ENCODE measurements around the gene FAM222B.
A peak's percentile ranks its signal among the peaks of the same experiment; 100 is the strongest.
"Not testable (repeated sequence)": the region's sequence is repeated elsewhere in the genome, so short reads cannot be mapped to it uniquely, and the experiment has no call there.

The FAM222B gene

DNA sequence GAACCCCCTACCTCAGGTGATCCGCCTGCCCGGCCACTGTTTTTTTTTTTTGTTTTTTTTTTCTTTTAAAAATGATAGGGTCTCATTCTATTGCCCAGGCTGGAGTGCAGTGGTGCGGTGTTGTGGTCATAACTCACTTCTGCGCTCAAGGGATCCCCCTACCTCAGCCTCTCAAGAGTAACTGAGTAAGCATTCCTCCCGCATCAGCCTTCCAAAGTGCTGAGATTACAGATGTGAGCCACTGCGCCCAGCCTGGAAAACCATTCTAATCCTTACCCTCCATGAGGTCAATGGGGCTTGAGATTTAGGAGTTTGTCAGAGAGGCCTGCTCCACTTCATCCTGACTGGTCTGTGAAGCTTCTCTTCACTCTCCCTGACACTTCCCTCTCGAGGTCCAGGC lies 24.7 kb upstream of the FAM222B start:
- DNase-seq, result no peak

DNA sequence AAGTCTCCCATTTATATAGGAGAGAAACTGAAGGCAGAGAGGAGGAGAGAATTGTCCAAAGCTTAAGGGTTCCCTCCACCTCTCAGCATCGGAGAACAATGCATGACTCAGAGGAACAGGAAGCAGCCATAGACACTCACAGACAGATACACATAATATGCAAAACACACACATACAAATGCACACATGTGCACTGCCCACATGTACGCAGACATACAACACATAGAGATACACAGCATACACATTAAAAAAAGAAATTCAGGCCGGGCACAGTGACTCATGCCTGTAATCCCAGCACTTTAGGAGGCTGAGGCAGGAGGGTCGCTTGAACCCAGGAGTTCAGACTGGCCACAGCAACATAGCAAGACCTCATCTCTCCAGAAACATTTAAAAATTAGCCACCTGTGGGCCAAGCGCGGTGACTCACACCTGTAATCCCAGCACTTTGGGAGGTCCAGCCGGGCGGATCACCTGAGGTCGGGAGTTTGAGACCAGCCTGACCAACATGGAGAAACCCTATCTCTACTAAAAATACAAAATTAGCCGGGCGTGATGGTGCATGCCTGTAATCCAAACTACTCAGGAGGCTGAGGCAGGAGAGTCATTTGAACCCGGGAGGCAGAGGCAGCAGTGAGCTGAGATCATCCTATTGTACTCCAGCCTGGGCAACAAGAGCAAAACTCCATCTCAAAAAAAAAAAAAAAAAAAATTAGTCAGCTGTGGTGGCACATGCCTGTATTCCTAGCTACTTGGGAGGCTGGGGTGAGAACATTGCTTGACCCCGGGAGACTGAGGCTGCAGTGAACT lies 23.6 kb upstream of the FAM222B start:
- no peak for DNase-seq

DNA sequence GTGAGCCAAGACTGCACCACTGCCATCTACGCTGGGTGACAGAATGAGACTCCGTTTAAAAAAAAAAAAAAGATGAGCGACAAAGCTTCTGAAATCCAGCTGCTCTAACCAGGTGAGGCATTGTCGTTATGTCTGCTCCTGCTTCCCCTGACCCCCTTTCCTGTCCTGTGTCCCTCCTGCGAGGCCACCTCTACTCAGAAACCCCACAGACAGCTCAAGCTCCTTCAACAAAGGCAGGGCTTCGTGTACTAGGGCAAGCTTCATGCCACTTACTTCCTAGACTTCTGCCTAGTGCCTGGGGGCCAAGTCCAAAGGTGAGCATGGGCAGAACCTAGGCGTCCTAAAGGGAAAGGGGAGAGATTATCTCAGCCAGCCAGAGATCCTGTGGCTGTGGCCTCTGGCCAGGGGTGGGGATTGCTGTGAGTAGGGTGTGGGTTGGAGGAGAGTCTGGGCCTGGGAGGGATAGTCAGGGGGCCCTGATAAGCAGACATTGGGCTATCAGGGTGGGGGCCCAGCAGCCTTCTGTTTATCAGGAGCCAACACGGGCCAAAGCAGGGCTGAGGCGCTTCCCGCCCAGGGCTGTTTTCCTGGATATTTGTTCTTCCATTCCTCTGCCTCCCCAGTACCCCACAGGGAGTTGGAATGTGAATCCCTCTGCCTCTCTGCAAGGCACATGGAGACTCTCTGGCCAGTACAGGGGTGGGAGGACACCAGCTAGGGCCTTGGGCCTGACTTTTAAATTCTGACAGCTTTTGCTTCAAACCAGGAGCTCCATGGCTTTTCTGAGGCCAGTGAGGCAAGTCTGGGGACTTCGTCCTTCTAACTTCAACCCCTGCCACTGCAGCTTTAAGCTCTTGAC lies 22.6 kb upstream of the FAM222B start:
- DNase-seq, result no peak

DNA sequence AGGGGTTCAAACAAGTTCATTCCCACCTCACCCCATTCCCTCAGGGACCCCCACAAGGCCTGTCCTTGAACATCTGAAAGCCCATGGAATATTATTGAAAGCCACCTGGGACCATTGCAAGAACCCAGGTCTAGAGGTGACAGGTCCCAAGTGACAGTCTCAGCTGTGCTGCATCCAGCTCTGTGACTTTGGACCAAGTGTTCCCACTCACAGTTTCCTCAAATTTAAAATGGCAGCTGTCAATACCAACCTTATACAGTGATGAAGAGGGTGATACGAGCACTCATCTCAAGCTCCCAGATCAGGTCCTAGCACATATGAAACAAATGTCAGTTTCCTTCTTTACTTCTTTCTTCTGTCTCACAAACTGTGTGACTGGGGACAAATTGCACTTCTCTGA lies 21.4 kb upstream of the FAM222B start:
- DNase-seq, result no peak

DNA sequence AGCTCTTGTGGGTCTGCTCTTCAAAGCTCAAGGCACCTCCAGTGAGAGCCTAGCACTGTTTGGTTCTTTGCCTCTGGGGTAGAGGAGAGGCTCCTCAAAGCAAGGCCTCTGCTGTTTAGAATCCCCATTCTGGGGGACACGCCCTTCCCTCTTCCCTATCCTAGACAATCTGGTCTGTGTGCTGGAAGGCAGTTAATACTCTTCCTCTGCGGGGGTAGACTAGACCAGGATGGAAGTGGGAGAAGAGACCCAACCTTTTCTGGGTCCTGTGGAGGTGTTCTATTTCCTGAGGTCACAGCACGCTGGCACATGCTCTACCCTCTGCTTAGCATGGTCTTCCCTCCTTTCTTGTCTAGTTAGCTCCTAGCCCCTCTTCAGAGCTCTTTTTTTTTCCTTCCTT lies 20.0 kb upstream of the FAM222B start:
- DNase-seq, result no peak

DNA sequence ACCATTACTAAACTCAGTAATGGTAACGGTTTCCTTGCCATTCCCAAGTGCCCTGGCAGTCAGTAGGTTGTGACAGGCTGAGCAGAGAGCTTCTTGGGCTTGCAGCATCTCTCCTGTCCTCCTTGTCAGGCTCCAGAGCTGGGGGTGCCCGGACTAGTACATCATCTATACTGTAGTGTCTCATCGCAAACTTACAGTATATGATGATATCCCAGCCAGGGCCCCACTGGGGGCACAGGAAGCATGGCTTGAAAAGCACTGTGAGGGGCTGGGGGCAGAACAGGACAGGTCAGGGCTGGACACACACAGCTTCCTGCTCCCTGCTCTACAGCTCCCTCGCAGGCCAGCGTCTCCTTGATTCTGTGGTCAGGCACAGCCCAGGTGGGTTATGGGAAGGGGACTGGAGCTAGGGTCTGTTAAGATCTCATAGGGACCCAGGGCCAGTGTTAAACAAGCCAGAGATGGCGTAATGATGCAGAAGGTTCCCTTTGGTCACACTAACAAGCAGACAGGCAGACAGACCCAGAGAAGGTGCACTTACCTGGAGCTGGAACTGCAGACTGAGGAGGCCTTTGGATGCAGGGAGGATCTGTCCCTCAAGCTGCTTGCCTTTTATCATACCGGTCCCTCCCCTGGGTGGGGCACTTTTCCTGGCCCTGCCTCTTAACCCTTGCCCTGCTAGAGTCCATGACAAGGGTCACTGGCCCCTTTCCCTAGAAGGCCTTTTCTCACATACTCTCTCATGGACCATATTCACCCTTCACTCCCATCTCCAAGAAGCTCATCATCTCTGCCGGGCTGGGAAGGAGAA lies 19.0 kb upstream of the FAM222B start:
- no peak for DNase-seq

DNA sequence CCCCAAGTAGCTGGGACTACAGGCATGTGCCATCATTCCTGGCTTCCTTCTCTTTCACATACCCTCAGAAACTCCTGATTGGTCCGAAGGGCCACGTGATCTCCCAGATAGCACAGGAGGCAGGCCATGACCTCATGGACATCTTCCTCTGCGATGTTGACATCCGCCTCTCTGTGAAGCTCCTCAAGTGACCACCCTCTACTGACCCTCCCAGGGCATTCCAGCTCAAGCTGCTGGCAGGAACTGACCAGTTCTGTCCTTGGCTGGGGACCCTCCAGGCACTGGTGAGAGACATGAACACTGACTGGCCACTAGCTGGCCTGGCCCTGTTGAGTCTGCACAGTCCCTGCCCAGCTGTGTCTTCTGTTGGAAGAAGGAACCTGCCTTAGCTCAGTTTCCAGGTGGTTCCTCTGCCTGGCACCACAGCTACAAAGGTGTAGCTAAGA lies 17.8 kb upstream of the FAM222B start:
- DNase-seq, result no peak

DNA sequence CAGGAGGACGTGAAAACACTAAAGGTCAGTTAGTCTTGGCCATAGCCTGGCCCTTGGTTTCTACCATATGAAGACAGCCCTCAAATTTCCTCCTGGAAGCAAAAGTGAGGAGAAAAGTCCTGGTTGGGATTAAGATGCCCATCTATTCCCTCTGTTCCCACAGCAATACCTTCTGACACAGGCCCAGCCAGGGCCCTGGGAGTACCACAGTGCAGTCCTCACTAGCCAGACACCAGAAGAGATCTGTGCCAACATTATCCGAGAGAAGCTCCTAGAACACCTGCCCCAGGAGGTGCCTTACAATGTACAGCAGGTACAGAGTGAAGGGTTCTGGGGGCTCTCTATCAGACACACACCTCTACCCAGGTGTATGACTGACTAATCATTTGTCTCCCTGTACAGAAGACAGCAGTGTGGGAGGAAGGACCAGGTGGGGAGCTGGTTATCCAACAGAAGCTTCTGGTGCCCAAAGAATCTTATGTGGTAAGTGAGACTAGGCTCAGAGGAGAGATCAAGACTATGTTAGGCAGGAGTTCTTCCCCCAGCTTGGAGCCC lies 16.3 kb upstream of the FAM222B start:
- no peak for DNase-seq

DNA sequence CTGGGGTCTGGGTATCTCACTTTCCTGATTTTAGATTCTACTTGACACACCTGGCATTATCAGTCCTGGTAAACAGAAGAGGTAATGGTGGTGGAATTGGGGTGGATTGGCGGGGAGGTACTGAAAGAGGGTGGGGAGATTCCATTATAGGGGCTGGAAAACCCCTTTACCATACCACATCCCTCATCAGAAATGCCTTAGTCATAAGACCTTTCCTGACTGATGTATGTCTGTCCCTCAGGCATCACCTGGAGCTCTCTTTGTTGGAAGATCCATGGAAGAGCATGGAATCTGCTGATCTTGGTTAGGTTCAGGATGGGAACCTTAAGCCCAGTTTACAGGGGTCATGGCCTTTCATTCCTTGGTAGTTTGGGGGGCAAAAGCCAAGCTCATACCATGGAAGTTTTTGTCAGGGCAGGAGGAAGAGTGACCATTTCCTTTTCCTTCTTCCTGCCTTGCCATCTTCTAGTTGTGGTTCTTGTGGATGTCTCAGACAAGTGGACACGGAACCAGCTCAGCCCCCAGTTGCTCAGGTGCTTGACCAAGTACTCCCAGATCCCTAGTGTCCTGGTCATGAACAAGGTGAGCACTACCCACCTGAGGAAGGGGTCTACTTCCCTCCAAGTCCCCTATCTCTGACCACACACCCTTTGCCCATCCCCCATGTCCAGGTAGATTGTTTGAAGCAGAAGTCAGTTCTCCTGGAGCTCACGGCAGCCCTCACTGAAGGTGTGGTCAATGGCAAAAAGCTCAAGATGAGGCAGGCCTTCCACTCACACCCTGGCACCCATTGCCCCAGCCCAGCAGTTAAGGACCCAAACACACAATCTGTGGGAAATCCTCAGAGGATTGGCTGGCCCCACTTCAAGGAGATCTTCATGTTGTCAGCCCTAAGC lies 15.6 kb upstream of the FAM222B start:
- DNase-seq, result no peak

DNA sequence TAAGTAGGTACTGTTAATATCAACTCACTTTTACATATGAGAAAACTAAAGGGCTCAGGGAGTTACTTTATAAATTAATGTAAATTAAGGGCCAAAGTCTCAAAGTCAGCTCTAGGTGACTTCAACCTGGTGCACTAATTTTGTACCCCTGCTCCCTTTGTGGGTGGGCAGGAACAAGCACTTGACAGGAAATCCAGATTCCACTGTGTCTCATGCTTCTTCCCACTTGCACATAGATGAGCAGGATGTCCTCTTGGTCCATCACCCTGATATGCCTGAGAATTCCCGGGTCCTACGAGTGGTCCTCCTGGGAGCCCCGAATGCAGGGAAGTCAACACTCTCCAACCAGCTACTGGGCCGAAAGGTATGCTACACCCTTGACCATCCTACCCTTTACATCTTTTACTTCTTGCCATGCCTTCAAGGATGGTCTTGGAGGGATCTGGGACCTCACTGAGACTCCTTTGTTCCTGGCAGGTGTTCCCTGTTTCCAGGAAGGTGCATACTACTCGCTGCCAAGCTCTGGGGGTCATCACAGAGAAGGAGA lies 13.5 kb upstream of the FAM222B start:
- no peak for DNase-seq

DNA sequence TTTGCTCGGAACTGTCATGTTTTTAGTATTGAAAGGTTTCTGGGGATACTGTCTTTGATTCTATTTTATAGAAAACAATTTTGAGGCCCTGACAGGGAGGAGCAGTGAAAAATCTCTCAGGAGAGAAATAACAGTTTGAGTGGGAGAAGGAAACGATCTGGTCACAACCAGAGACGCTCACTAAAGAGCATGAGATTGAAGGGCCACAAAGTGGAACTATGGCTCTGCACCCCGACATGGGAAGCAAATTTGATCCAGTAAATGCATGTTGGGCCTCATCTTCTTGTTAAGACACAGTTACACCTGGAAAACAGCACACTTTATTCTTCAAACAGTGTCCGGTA lies 12.7 kb upstream of the FAM222B start:
- DNase-seq, result no peak

DNA sequence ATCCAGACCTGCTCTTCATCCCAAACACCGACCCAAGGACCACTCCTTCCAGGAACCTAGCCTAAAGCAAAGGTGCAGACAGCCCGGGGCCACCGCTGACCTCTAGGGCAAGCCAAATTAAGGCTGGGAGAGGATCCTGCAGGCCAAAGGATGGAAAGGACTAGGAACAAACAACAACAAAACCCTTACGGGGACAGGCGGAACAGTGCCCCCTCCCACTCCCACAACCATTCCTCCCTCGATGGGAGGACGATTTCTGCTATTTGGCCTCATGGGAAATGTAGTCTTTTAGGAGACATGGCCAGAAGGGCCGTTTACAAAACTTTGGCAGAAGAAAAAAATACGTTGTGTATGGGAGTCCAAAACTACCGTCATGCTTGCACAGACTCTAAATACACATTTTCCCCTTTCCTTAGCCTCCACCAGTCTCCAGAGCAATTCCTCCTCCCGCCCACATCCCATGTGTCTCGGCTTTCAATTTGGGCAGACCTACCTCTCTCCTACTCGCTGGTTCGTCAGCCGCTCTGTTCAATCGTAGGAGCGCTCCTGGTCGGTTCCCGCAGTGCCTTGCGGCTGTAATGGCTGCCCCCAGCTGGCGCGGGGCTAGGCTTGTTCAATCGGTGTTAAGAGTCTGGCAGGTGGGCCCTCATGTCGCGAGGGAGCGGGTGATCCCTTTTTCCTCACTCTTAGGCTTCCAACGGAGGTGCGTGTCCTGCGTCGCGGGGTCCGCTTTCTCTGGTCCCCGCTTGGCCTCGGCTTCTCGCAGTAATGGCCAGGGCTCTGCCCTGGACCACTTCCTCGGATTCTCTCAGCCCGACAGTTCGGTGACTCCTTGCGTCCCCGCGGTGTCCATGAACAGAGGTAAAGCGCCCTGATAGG lies 12.1 kb upstream of the FAM222B start, which contains the start of gene ERAL1:
Gene ERAL1, plus strand, starts transcription at position 560 of the 879 bp plus-strand sequence. Its CDS starts 19 bp downstream, at position 579.
- peak; percentile 89 for DNase-seq

DNA sequence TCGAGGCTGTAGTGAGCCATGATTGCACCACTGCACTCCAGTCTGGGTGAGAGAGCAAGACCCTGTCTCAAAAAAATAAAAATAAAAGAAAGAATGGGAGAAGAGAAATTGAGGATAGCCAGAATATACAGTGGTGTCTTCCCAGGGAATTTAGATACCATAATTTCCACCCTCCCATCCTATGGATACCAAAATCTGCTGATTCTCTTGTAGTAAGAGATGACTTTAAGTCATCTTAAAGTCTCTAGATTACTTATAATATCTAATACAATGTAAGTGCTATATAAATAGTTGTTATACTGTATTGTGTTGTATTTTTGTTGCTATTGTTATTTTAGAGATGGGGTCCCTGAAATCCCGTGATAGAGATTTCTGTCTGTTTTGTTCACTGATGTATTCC lies 10.7 kb upstream of the FAM222B start:
- DNase-seq, result no peak

DNA sequence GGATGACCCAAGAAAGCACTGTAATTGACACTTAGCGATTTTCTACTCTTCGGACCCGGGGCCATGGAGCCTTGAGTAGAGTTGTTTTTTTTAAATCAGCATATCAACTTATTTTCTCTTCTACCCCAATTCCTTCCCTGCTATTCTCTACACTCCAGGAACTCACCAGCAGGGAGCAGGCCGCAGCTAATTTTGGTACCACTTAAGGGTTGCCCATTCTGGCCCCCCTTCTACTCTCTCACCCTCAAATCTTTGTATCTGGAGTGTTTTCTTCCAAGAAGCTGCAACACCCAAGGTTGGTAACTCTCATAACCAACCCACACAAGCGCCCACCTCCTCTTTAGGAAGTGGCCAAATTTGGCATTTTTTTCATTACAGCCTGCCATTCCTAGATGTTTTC lies 6.7 kb upstream of the FAM222B start:
- DNase-seq, result no peak

DNA sequence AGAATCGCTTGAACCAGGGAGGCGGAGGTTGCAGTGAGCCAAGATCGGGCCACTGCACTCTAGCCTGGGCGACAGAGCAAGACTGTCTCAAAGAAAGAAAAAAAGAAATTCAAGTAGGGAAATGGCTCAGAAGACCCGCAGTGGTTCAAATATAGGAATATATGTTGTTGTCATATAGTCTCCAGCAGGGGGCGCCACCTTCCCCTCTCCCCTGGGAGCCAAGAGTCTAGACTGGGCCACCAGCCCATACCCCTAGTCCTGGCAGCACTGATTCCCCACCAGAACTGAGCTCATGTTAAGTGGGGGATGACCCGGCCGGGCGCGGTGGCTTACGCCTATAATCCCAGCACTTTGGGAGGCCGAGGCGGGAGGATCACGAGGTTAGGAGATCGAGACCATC lies 6.1 kb upstream of the FAM222B start:
- not testable (repeated sequence) for DNase-seq

DNA sequence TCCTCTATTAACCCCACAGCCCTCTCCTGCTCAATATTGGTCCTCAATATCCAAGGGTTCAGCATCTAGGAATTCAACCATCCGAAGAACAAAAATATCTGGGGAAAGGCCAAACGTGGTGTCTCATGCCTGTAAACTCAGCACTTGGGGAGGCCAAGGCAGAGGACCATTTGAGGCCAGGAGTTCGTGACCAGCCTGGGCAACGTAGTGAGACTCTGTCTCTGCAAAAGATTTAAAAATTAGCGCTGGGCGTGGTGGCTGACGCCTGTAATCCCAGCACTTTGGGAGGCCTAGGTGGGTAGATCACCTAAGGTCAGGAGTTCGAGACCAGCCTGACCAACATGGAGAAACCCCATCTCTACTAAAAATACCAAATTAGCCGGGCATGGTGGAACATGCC lies 4.1 kb upstream of the FAM222B start:
- not testable (repeated sequence) for DNase-seq

DNA sequence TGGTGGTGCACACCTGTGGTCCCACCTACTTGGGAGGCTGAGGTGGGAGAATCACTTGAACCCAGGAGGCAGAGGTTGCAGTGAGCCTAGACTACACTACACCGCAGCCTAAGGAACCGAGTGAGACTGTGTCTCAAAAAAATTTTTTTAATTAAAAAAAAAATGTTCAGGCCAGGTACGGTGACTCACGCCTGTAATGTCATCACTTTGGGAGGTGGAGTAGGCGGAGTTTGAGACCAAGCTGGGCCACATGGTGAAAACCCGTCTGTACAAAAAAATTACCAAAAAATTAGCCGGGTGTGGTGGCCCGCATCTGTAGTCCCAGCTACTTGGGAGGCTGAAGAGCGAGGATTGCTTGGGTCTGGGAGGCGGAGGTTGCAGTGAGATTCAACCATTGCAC lies 3.6 kb upstream of the FAM222B start:
- no peak for DNase-seq

DNA sequence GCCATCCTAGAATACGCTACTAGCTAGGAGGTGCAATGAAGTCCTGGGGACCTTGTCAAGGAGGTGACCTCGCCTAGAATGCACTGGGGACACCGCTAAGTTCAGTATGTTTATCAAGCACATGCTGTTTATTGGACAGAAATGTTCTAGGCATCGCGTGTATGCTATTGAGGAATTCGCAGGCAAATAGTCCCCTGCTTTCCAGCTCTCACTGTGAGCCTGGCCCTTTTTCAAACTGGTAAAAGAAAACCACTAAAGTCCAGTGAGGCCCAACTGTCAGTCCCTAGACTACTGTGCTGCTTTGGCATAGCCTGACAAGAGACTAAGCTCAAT lies 1.2 kb upstream of the FAM222B start:
- DNase-seq, result no peak

DNA sequence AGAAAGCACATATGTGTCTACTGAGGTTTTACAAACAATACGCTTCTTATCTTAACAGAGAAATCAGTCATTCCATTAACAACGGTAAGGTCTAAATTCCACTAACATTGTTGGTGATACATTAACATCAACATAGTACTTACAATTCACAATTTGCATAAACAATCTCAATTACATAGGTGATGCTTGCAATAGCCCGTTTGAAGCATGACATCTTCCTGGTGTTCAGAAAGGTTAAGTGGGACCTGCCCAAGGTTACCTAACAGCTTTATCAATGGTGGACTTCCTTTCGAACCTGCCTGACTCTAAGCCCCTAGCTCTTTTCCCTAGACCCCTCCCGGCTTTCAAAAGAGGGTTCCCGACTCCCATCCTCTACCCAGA lies 699 bp downstream of the FAM222B start:
- DNase-seq, result no peak

DNA sequence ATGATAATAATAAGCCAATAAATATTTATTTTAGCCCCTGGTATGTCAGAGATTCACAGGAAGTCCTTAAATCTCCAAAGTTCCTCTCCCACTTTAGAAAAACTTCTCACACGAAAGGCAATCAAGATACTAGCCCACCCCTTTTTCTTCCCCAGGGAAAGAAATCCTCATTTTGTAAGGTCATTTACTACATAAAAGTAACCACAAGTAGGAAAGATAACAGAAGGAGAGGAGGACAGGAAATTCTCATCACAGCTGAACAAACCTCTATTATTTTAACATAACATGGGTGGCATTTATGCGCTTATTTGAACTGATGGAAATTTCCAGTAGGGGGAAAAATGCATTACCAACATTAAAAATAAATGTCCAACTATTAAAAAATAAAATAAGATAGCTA lies 3.4 kb downstream of the FAM222B start:
- no peak for DNase-seq

DNA sequence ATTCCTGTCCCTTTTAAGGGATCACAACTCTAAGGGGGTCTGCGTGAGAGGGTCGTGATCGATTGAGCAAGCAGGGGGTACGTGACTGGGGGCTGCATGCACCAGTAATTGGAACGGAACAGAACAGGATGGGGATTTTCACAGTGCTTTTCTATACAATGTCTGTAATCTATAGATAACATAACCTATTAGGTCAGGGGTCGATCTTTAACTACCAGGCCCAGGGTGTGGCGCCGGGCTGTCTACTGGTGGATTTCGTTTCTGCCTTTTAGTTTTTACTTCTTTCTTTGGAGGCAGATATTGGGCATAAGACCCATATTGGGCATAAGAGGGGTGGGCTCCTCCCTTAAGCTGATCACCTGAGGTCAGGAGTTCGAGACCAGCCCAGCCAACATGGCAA lies 6.0 kb downstream of the FAM222B start:
- not testable (repeated sequence) for DNase-seq
